HPDE6-E6E7 (cell line): ENCODE results near the gene ITGB3BP.

ENCODE experiments used
- DNase-seq: peaks from one replicate; pipeline ENCODE4 v3.0.0; 2011; ENCODE audit warnings: missing footprints; ENCODE audit errors: extremely low spot score

ITGB3BP gene

DNA sequence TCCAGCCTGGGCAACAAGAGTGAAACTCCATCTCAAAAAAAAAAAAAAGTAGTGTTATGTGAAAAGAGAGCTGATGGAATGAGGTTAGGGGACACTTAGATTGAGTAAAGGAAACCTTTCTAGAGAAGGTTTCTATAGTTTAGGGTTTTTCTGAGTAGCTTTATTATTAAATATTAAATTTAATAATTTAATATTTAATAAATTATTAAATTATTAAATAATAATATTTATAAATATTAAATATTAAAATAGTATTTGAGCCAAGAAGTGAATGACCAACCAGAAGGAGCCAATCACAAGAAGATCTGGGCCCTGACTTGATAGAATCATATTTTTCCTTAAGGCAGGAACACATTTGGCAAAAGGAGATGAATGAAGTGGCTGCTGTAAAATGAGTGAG, 104.9 kb downstream of the ITGB3BP start:
- DNase-seq: no peak

GRCh38 chr1:63414691-63415365, 108.2 kb downstream of the ITGB3BP start:
- DNase-seq: no peak

- no peak for DNase-seq
These were observed 109.6 kb downstream of the ITGB3BP start for GRCh38 chr1:63413394-63413793.

DNA sequence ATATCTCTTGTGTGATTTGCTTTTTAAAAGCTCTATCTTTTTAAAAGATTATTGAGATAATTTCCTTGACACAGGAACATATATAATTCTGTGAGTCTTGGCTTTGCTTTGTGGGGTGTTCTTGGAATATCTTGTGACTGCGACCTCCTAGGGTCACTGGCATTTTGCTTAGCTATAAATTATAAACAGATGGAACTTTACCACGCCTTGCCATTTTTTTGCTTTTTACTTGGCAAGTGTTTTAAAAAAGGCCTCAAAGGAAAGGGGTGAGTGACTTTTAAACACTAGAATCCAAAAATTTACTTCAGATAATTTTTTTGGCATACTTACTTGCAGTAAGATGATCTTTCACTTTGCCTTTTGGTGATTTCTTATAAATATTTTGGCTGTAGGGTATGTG, 112.0 kb downstream of the ITGB3BP start:
- DNase-seq: no peak

GRCh38 chr1:63408331-63408730, 114.7 kb downstream of the ITGB3BP start:
- no peak for DNase-seq

DNA sequence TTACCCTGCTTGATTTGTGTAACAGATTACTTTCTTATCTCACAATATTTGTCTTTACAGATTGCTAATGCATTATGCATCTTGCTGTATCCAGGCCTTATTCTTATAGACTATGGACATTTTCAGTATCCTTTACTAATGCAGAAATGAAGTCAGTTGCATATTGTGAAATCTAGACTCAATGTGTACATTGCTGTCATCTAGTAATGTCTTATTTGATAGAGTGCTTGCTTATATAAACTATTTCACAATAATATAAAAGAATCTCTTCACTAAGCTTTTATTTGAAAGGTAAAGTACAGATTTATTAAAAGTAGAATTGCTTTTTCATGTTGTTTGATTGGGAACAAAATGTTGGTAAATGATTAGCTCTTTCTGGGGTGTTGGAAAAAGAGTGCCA, 116.0 kb downstream of the ITGB3BP start:
- DNase-seq: no peak

GRCh38 chr1:63405987-63406386, 117.0 kb downstream of the ITGB3BP start:
- DNase-seq: no peak

GRCh38 chr1:63405021-63405420, 118.0 kb downstream of the ITGB3BP start:
- DNase-seq: peak; percentile 10

- DNase-seq: no peak
These were observed 119.6 kb downstream of the ITGB3BP start for GRCh38 chr1:63403386-63403785.

DNA sequence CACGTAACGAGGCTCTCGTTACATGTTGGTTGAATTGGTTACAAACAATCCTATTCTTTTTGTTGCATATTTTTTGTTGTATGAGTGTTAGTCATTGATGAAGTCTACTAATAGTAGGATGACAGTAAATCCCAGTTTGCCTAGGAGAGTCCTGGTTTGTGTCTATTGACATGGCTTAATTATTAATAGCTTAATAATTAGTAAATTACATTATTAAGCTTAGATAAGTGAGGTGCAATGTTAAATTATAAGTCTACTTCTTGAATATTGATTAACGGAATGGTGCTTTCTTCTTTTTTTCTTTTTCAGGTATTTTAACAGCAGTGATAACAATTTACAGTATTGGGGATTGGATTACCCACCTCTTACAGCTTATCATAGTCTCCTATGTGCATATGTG, 121.1 kb downstream of the ITGB3BP start:
- DNase-seq: no peak
